ENCODE results near the gene SMS.

SMS gene

DNA sequence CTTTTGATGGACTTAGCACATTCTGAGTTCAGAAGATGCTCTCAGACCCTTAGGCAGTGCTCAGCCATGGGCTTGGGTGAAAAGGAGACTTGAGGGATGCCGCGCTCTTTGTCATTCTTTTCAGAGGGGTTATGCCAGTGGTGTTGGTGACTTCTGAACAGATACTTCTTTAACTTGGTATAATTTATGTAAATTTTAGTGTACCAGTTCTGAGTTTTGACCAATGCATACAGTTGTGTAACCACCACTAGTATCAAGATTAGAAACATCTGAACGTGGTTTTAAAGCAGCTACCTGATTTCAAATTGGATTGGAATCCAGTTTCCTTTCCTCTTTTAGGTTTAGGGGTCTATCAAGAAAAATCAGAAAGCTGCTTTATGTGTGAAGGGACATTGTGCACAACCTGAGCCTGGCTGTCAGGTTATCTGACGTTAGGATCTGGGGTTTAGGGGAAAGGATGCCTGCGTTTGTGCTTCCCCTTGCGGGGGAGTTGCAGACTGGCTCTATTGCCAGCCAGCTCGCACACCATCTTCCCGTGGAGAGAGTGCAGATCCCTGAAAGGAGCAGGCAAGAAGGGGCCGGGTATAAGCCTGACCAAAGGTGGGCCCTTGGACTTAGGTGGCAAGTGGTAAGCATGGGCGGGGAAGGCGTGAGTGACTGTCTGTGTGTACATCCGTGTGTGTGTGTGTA lies 19.0 kb downstream of the SMS start:
- Histone ChIP-seq H3K79me2 (ENCODE audit: insufficient read depth, low read length) (peaks cover 41% of the 10 kb centered on the region), H3K36me3 (ENCODE audit: insufficient read depth, low read length) (no peaks in the 10 kb centered on the region), H3K4me3 (ENCODE audit: low read depth, low read length, poor library complexity, severe bottlenecking) (no peak overlapping the region), H3F3A (ENCODE audit: insufficient read depth, low read length) (no peaks in the 10 kb centered on the region), H3K9me2 (ENCODE audit: low read depth, low read length) (no peaks in the 10 kb centered on the region), H3K4me1 (ENCODE audit: insufficient read depth, low read length, severe bottlenecking) (peaks cover 8% of the 10 kb centered on the region), H3K27ac (ENCODE audit: low read depth, low read length, poor library complexity, severe bottlenecking) (no peak overlapping the region), H3K9ac (ENCODE audit: low read length) (no peak overlapping the region), H3K9me3 (ENCODE audit: low read length) (no peaks in the 10 kb centered on the region), H3K27me3 (ENCODE audit: insufficient read depth, low read length) (no peaks in the 10 kb centered on the region), H4K20me1 (ENCODE audit: insufficient read depth, low read length) (no peaks in the 10 kb centered on the region), H2AFZ (ENCODE audit: low read length) (no peak overlapping the region), H3K4me2 (ENCODE audit: low read length) (no peak overlapping the region)
- TF ChIP-seq EZH2 (IDR thresholded peaks at IDR 0.05; ENCODE audit: borderline replicate concordance, low read length): no peak
- TF ChIP-seq, protein P1, sequence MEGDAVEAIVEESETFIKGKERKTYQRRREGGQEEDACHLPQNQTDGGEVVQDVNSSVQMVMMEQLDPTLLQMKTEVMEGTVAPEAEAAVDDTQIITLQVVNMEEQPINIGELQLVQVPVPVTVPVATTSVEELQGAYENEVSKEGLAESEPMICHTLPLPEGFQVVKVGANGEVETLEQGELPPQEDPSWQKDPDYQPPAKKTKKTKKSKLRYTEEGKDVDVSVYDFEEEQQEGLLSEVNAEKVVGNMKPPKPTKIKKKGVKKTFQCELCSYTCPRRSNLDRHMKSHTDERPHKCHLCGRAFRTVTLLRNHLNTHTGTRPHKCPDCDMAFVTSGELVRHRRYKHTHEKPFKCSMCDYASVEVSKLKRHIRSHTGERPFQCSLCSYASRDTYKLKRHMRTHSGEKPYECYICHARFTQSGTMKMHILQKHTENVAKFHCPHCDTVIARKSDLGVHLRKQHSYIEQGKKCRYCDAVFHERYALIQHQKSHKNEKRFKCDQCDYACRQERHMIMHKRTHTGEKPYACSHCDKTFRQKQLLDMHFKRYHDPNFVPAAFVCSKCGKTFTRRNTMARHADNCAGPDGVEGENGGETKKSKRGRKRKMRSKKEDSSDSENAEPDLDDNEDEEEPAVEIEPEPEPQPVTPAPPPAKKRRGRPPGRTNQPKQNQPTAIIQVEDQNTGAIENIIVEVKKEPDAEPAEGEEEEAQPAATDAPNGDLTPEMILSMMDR (IDR thresholded peaks at IDR 0.05; ENCODE audit: low read length): no peak

DNA sequence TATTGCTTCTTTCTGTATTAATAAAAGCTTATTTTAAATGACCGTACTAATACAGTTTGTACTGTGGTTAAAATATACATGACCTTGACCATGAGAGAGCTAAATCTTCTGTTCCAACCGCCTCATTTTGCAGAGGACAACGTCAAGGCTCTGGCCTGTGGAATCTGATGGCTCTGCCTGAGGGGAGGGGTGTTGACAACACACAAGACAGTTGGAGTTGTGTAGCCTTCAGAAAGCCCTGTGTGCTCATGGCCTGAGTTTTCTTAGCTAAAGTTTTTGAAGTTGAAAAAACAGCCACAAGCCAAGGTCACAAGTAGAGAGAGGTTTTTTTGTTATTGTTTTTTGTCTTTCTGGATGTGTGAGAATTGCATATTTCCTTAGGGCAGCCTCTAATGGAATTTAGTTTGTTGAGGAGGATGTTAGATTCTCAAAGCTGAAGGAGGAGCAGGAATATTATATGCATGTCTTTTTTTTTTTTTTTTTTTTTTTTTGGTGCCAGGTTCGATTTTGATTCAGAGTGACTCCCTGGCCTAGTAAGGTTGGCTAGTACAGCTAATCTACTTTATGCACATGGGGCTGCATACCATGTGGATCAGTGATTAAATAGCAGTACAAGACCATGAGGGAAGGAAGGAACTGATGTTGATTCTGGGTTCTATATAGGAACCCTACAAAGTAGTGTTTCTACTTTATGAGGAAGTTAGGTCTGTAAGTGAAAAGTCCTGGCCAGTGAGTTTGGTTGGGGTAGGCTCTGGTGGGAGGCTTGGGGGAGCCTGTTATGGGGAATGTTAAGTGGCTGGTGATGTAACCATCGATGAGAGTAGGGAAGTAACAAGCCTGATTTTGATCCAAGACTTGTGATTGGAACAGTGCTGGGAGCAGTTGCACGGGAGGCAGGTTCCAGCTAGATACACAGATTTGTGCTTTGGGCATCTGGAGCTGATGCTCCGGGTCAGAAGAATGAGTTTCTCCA lies 20.3 kb downstream of the SMS start:
- Histone ChIP-seq H3K79me2 (ENCODE audit: insufficient read depth, low read length) (peaks cover 35% of the 10 kb centered on the region), H3K27ac (ENCODE audit: low read depth, low read length, poor library complexity, severe bottlenecking) (no peak overlapping the region), H3K4me2 (ENCODE audit: low read length) (no peak overlapping the region), H3K9ac (ENCODE audit: low read length) (no peak overlapping the region), H3K36me3 (ENCODE audit: insufficient read depth, low read length) (no peaks in the 10 kb centered on the region), H2AFZ (ENCODE audit: low read length) (no peak overlapping the region), H3K9me3 (ENCODE audit: low read length) (no peaks in the 10 kb centered on the region), H3K27me3 (ENCODE audit: insufficient read depth, low read length) (no peaks in the 10 kb centered on the region), H3K4me3 (ENCODE audit: low read depth, low read length, poor library complexity, severe bottlenecking) (no peak overlapping the region), H3K4me1 (ENCODE audit: insufficient read depth, low read length, severe bottlenecking) (peaks cover 7% of the 10 kb centered on the region), H4K20me1 (ENCODE audit: insufficient read depth, low read length) (no peaks in the 10 kb centered on the region), H3F3A (ENCODE audit: insufficient read depth, low read length) (no peaks in the 10 kb centered on the region), H3K9me2 (ENCODE audit: low read depth, low read length) (no peaks in the 10 kb centered on the region)
- no peak for TF ChIP-seq EZH2 (IDR thresholded peaks at IDR 0.05; ENCODE audit: borderline replicate concordance, low read length)
- TF ChIP-seq, protein P1 (IDR thresholded peaks at IDR 0.05; ENCODE audit: low read length): no peak

DNA sequence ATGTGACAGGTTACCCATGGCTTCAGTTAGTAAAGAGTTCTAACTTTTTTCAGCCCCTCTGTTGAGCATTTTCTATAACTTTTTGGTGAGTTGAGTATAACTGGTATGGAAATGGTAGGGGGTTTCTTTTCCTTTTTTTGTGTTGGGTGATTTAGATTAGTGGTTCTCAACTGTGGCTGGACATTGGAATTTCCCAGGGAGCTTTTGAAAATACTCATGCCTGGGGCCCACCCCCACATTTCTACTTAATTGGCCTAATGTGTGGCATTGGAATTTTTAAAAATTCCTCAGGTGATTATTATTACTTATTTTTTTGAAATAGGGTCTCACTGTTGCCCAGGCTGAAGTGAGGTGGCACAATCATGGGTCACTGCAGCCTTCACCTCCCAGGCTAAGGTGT lies 21.9 kb downstream of the SMS start:
- H3K9me2 ChIP-seq (ENCODE audit: low read depth, low read length): no peaks in the 10 kb centered on the region
- no peaks in the 10 kb centered on the region for H3K9me3 ChIP-seq (ENCODE audit: low read length)
- no peak overlapping the region for H3K27ac ChIP-seq (ENCODE audit: low read depth, low read length, poor library complexity, severe bottlenecking)
- no peak overlapping the region for H3K9ac ChIP-seq (ENCODE audit: low read length)
- peaks cover 7% of the 10 kb centered on the region for H3K4me1 ChIP-seq (ENCODE audit: insufficient read depth, low read length, severe bottlenecking)
- H3K4me2 ChIP-seq (ENCODE audit: low read length): no peak overlapping the region
- no peaks in the 10 kb centered on the region for H4K20me1 ChIP-seq (ENCODE audit: insufficient read depth, low read length)
- TF ChIP-seq EZH2 (IDR thresholded peaks at IDR 0.05; ENCODE audit: borderline replicate concordance, low read length): no peak
- TF ChIP-seq, protein P1 (IDR thresholded peaks at IDR 0.05; ENCODE audit: low read length): no peak
- H3K79me2 ChIP-seq (ENCODE audit: insufficient read depth, low read length): peaks cover 34% of the 10 kb centered on the region
- H3F3A ChIP-seq (ENCODE audit: insufficient read depth, low read length): no peaks in the 10 kb centered on the region
- 0 out of 2 replicates have a peak, but pooled peaks cover under 1% of the 10 kb centered on the region for H3K36me3 ChIP-seq (ENCODE audit: insufficient read depth, low read length)
- H3K4me3 ChIP-seq (ENCODE audit: low read depth, low read length, poor library complexity, severe bottlenecking): no peak overlapping the region
- H3K27me3 ChIP-seq (ENCODE audit: insufficient read depth, low read length): no peaks in the 10 kb centered on the region
- no peak overlapping the region for H2AFZ ChIP-seq (ENCODE audit: low read length)

Measured in OCI-LY1 (cell line).